Measurements from ENCODE around the gene SELENBP1.

GRCh38 chr1:151344291-151344690 lies 28.2 kb downstream of the SELENBP1 start:
- TF ChIP-seq POLR2AphosphoS5 (IDR thresholded peaks at IDR 0.05): no peak
- no peak for TF ChIP-seq CTCF (IDR thresholded peaks at IDR 0.05)
